H1 (cell line): ENCODE results near the gene NET1.

Source experiments
- EGR1 ChIP-seq: IDR thresholded peaks from 2 replicates; pipeline ENCODE4 v1.6.1; 2011; ENCODE audit warnings: low read depth, low read length, borderline replicate concordance
- EZH2 ChIP-seq: fragments of 200-600 bp; sonication (generic); IDR thresholded peaks from 2 replicates; pipeline ENCODE4 v1.7.1; 2012; ENCODE audit warnings: low read depth, mild to moderate bottlenecking, moderate library complexity, low read length, inconsistent platforms; ENCODE audit not compliant: severe bottlenecking
- GABPA ChIP-seq: IDR thresholded peaks from 2 replicates; pipeline ENCODE4 v1.6.1; 2011; ENCODE audit warnings: mild to moderate bottlenecking, low read length, moderate library complexity, borderline replicate concordance; ENCODE audit not compliant: insufficient read depth
- GTF2F1 ChIP-seq: IDR thresholded peaks from 2 replicates; pipeline ENCODE4 v1.6.1; 2012; ENCODE audit warnings: low read depth, low read length, improper control_type of control experiment, borderline replicate concordance
- KDM1A ChIP-seq: fragments of 200-600, 300-600 bp; sonication (generic); IDR thresholded peaks from 2 replicates; pipeline ENCODE4 v1.7.1; 2016; ENCODE audit warnings: mild to moderate bottlenecking, low read length, borderline replicate concordance
- PHF8 ChIP-seq: fragments of 200-600 bp; sonication (generic); conservative IDR thresholded peaks from 2 replicates; pipeline ENCODE4 v1.7.1; 2012; ENCODE audit warnings: low read depth, mild to moderate bottlenecking, inconsistent platforms, low read length, moderate library complexity
- POLR2A ChIP-seq, 2 experiments: IDR thresholded peaks; 1 replicate in 1 of 2; 2 replicates in 1 of 2; pipeline ENCODE4 v1.6.1; 2011; ENCODE audit warnings: low read depth in 2 of 2, low read length in 2 of 2, mild to moderate bottlenecking in 2 of 2; ENCODE audit errors: control extremely low read depth in 1 of 2
- POLR2AphosphoS5 ChIP-seq: IDR thresholded peaks from 2 replicates; pipeline ENCODE4 v1.6.1; 2011; ENCODE audit warnings: low read depth, low read length
- SP2 ChIP-seq: IDR thresholded peaks from 2 replicates; pipeline ENCODE4 v1.6.1; 2012; ENCODE audit warnings: mild to moderate bottlenecking, low read length, inconsistent platforms
- TCF12 ChIP-seq: IDR thresholded peaks from 2 replicates; pipeline ENCODE4 v1.6.1; 2011; ENCODE audit warnings: low read depth, mild to moderate bottlenecking, low read length
- TF ChIP-seq, protein P1 (sequence below), 3 experiments: IDR thresholded peaks; 1 replicate in 2 of 3; 2 replicates in 1 of 3; pipeline versions ENCODE4 v1.5.1 to v1.6.1; 2011; ENCODE audit warnings: low read length in 3 of 3, mild to moderate bottlenecking in 3 of 3, inconsistent platforms in 2 of 3, low read depth in 1 of 3, moderate library complexity in 1 of 3; ENCODE audit not compliant: insufficient read depth in 1 of 3; ENCODE audit errors: control extremely low read depth in 1 of 3

DNA sequence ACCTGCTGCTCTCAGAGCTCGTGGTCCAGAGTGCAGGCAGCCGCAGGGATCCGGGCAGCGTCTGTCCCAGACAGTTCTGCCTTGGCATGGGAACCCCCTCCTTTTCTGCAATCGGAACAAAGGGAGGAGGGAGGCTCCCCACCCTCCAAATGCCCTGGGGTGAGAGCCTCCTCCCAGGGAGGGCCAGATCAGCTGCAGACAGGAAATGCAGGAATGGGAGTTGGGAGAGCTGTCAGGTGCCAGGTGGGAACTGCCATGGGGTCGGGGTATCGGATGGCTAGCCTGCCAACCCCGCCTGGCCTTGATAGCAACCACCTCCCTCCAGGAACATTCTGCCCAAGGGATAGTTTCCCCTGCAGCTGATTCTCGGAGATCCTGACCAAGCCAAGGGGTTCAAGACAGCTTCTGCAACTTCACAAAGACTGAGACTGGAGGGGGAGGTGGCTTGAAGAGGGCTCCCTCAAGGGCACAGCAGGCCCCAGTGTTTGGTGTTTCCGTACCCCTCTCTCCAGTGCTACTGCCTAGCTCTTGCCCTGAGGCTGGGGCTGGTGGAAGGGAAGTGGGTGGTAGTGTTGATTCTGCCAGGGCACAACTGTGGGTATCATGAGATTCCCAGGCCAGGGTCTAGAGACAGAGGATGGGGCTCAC, 87.3 kb downstream of the NET1 start, which contains the start of gene CALML5:
- no peak for TF ChIP-seq POLR2AphosphoS5
- TF ChIP-seq, protein P1, sequence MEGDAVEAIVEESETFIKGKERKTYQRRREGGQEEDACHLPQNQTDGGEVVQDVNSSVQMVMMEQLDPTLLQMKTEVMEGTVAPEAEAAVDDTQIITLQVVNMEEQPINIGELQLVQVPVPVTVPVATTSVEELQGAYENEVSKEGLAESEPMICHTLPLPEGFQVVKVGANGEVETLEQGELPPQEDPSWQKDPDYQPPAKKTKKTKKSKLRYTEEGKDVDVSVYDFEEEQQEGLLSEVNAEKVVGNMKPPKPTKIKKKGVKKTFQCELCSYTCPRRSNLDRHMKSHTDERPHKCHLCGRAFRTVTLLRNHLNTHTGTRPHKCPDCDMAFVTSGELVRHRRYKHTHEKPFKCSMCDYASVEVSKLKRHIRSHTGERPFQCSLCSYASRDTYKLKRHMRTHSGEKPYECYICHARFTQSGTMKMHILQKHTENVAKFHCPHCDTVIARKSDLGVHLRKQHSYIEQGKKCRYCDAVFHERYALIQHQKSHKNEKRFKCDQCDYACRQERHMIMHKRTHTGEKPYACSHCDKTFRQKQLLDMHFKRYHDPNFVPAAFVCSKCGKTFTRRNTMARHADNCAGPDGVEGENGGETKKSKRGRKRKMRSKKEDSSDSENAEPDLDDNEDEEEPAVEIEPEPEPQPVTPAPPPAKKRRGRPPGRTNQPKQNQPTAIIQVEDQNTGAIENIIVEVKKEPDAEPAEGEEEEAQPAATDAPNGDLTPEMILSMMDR (IDR thresholded peaks at IDR 0.05; ENCODE audit: control extremely low read depth in 1 of 3, insufficient read depth in 1 of 3, low read depth in 1 of 3, low read length in 3 of 3) = no peak
- no peak for TF ChIP-seq EZH2
- no peak for TF ChIP-seq SP2
- no peak for TF ChIP-seq GTF2F1
- no peak for TF ChIP-seq POLR2A (IDR thresholded peaks at IDR 0.05; ENCODE audit: control extremely low read depth in 1 of 2, low read depth in 2 of 2, low read length in 2 of 2)
- TF ChIP-seq EGR1 = no peak
- no peak for TF ChIP-seq PHF8
- TF ChIP-seq GABPA = no peak
- TF ChIP-seq KDM1A = no peak
- TF ChIP-seq TCF12 = no peak
